ENCODE measurements around the gene ARAF. TPM values are rescaled to one million over a fixed set of nuclear protein-coding genes. Genes with fewer than 3 reads are reported as not detected.

ARAF gene
- polyA plus RNA-seq, 1 donor: 55.4 TPM

DNA sequence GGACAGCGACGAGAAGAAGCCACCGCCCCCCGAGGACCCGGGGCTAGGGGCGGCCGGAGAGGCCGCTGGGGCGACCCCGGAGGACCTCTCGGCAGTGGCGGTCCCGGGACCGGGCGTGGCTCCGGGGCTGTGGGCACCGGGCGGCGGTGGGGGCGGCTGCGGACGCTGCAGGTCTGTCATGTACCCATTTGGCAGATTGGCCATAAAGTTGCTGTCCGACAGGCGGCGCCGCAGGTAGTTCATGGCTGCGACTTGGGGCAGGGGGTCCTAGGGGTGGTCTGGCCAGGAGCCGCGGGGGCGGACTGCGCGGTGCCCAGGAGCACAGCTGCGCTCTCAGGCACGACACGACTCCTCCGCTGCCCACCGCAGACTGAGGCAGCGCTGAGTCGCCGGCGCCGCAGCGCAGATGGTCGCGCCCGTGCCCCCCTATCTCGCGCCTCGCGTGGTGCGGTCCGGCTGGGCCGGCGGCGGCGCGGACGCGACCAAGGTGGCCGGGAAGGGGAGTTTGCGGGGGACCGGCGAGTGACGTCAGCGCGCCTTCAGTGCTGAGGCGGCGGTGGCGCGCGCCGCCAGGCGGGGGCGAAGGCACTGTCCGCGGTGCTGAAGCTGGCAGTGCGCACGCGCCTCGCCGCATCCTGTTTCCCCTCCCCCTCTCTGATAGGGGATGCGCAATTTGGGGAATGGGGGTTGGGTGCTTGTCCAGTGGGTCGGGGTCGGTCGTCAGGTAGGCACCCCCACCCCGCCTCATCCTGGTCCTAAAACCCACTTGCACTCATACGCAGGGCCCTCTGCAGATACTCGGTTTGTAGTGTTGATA is 58.7 kb downstream of the ARAF start, which contains the start of gene SYN1:
TSS of gene SYN1 (minus strand) at position 372 of the 817 bp plus-strand sequence. CDS start at position 243, 129 bp downstream.
- Histone ChIP-seq H3K36me3 (ENCODE audit: control insufficient read depth, insufficient read depth, low read length) (no peaks in the 10 kb centered on the region), H3K27me3 (ENCODE audit: control insufficient read depth, insufficient read depth, low read length) (peaks cover 18% of the 10 kb centered on the region)

DNA sequence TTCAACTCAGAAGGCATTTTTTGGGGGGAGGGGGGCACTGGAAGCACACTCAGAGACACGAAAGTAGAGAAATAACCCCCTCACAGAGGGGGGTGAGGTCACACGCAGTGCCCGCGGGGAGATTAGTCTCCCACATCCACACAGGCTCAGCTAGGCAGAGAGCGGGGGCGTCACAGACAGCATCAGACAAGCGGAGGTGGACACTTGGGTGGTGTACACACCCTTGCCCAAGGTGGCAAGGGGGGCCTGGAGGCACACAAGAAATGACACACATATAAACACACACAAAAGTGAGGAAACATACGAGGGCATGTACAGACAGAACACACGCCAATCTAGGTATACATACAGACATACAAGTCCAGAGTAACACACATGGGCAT is 59.3 kb downstream of the ARAF start:
- peaks cover 6% of the 10 kb centered on the region for H3K4me1 ChIP-seq (ENCODE audit: control insufficient read depth, insufficient read depth, low read length)
- H3K27ac ChIP-seq (ENCODE audit: low read length): no peak overlapping the region
- peaks cover 18% of the 10 kb centered on the region for H3K27me3 ChIP-seq (ENCODE audit: control insufficient read depth, insufficient read depth, low read length)
- H3K36me3 ChIP-seq (ENCODE audit: control insufficient read depth, insufficient read depth, low read length): no peaks in the 10 kb centered on the region
- no peak overlapping the region for H3K4me3 ChIP-seq (ENCODE audit: low read length)
- DNase-seq: no peak
- H3K9me3 ChIP-seq (ENCODE audit: control insufficient read depth, low read depth, low read length): no peaks in the 10 kb centered on the region
- no CpG with 5 or more reads among the region's 9 CpGs for WGBS (ENCODE audit: insufficient coverage, low lambda C conversion rate)

More for the DNA sequence above, 58.7 kb downstream of the ARAF start, which contains the start of gene SYN1:
- Histone ChIP-seq H3K9me3 (ENCODE audit: control insufficient read depth, low read depth, low read length) (no peaks in the 10 kb centered on the region), H3K4me3 (ENCODE audit: low read length) (peak within 1 kb of the TSS; percentile 24), H3K27ac (ENCODE audit: low read length) (no peak within 1 kb of the TSS), H3K4me1 (ENCODE audit: control insufficient read depth, insufficient read depth, low read length) (peaks cover 6% of the 10 kb centered on the region)
- no CpG with 5 or more reads among the region's 88 CpGs for whole genome bisulfite sequencing (ENCODE audit: insufficient coverage, low lambda C conversion rate)
- DNase-seq: peak; percentile 71 to 76

Other genes with a start within 250 kb of the ARAF start
- gene ZNF157, start 190.6 kb upstream of the ARAF start, polyA plus RNA-seq: 0.27 TPM
- gene ZNF41, start 78.0 kb upstream of the ARAF start, polyA plus RNA-seq: 7.7 TPM
- gene TIMP1, start 21.2 kb downstream of the ARAF start, polyA plus RNA-seq: 84.0 TPM
- gene SYN1, start 58.7 kb downstream of the ARAF start, polyA plus RNA-seq: 5.7 TPM
- 4.2 TPM for gene CFP, start 68.7 kb downstream of the ARAF start, polyA plus RNA-seq
- gene ELK1, start 89.4 kb downstream of the ARAF start, polyA plus RNA-seq: 22.4 TPM
- gene UXT, start 98.0 kb downstream of the ARAF start, polyA plus RNA-seq: 168 TPM

Measured in large intestine (tissue), 3 donors.